SK-N-SH treated with all-trans-retinoic acid at 6 μM for 48 hours (cell line): ENCODE measurements around the gene ARFIP1.

Experiments used
- ATAC-seq: fragments of 200-7000 bp; cut with Tn5 transposase; 3 replicates; pipeline ENCODE4 v1.9.1; 2020; ENCODE audit warnings: mild to moderate bottlenecking, moderate library complexity
- ARNTL ChIP-seq: fragments of 450-650 bp; formaldehyde crosslinking; IDR thresholded peaks from 2 replicates; pipeline ENCODE4 v1.5.0; 2020; ENCODE audit warnings: low read depth, mild to moderate bottlenecking, moderate library complexity, borderline replicate concordance
- BACH2 ChIP-seq: fragments of 250-450 bp; sonication (Bioruptor Pico); IDR thresholded peaks from 2 replicates; pipeline ENCODE4 v1.9.0; 2021; ENCODE audit warnings: mild to moderate bottlenecking, borderline replicate concordance
- CREB5 ChIP-seq: fragments of 250-450 bp; sonication (Bioruptor Pico); IDR thresholded peaks from 2 replicates; pipeline ENCODE4 v1.5.1; 2020; ENCODE audit warnings: low read depth, mild to moderate bottlenecking, moderate library complexity
- CSDC2 ChIP-seq: fragments of 250-450 bp; sonication (Bioruptor Pico); IDR thresholded peaks from 2 replicates; pipeline ENCODE4 v1.5.0; 2020; ENCODE audit warnings: mild to moderate bottlenecking, moderate library complexity
- CSRNP3 ChIP-seq: fragments of 250-450 bp; sonication (Bioruptor Pico); IDR thresholded peaks from 2 replicates; pipeline ENCODE4 v1.5.1; 2021; ENCODE audit warnings: mild to moderate bottlenecking, moderate library complexity
- ESRRG ChIP-seq: fragments of 250-450 bp; sonication (Bioruptor Pico); IDR thresholded peaks from 2 replicates; pipeline ENCODE4 v1.6.1; 2021; ENCODE audit warnings: mild to moderate bottlenecking
- GLIS3 ChIP-seq: fragments of 250-450 bp; sonication (Bioruptor Pico); IDR thresholded peaks from 2 replicates; pipeline ENCODE4 v1.5.0; 2020; ENCODE audit warnings: mild to moderate bottlenecking, moderate library complexity
- ISL1 ChIP-seq: fragments of 250-450 bp; sonication (Bioruptor Pico); IDR thresholded peaks from 2 replicates; pipeline ENCODE4 v2.1.2; 2022; ENCODE audit warnings: mild to moderate bottlenecking, moderate library complexity
- OSR1 ChIP-seq: fragments of 250-450 bp; sonication (Bioruptor Pico); IDR thresholded peaks from 2 replicates; pipeline ENCODE4 v1.8.0; 2022; ENCODE audit warnings: moderate library complexity, mild to moderate bottlenecking, inconsistent platforms
- PATZ1 ChIP-seq: fragments of 250-450 bp; sonication (Bioruptor Pico); IDR thresholded peaks from 2 replicates; pipeline ENCODE4 v1.8.0; 2020; ENCODE audit warnings: mild to moderate bottlenecking, moderate library complexity, borderline replicate concordance
- POU6F1 ChIP-seq: fragments of 250-450 bp; sonication (Bioruptor Pico); IDR thresholded peaks from 2 replicates; pipeline ENCODE4 v1.8.0; 2021; ENCODE audit warnings: low read depth, mild to moderate bottlenecking, moderate library complexity, borderline replicate concordance
- PPARA ChIP-seq: fragments of 250-450 bp; sonication (Bioruptor Pico); IDR thresholded peaks from 2 replicates; pipeline ENCODE4 v1.5.0; 2020; ENCODE audit warnings: mild to moderate bottlenecking, borderline replicate concordance
- RARB ChIP-seq: fragments of 250-450 bp; sonication (Bioruptor Pico); IDR thresholded peaks from 2 replicates; pipeline ENCODE4 v1.8.0; 2021; ENCODE audit warnings: mild to moderate bottlenecking, moderate library complexity
- SNAI2 ChIP-seq: fragments of 250-450 bp; sonication (Bioruptor Pico); IDR thresholded peaks from 2 replicates; pipeline ENCODE4 v1.5.0; 2020; ENCODE audit warnings: mild to moderate bottlenecking, moderate library complexity
- TCF4 ChIP-seq: fragments of 250-450 bp; sonication (Bioruptor Pico); IDR thresholded peaks from 2 replicates; pipeline ENCODE4 v1.8.0; 2021; ENCODE audit warnings: mild to moderate bottlenecking, moderate library complexity, borderline replicate concordance
- TOX ChIP-seq: fragments of 250-450 bp; sonication (Bioruptor Pico); IDR thresholded peaks from 2 replicates; pipeline ENCODE4 v1.8.0; 2021; ENCODE audit warnings: mild to moderate bottlenecking, moderate library complexity, borderline replicate concordance
- TSHZ2 ChIP-seq: fragments of 250-450 bp; sonication (Bioruptor Pico); IDR thresholded peaks from 2 replicates; pipeline ENCODE4 v1.5.0; 2020; ENCODE audit warnings: mild to moderate bottlenecking, moderate library complexity
- ZC3H10 ChIP-seq: fragments of 250-450 bp; sonication (Bioruptor Pico); IDR thresholded peaks from 2 replicates; pipeline ENCODE4 v1.5.1; 2021; ENCODE audit warnings: mild to moderate bottlenecking, moderate library complexity
- ZFP3 ChIP-seq: fragments of 250-450 bp; sonication (Bioruptor Pico); IDR thresholded peaks from 2 replicates; pipeline ENCODE4 v1.5.0; 2020; ENCODE audit warnings: mild to moderate bottlenecking, moderate library complexity
- ZFP30 ChIP-seq: fragments of 450-650 bp; formaldehyde crosslinking; IDR thresholded peaks from 2 replicates; pipeline ENCODE4 v1.5.0; 2022; ENCODE audit warnings: mild to moderate bottlenecking, moderate library complexity
- ZNF565 ChIP-seq: fragments of 450-650 bp; formaldehyde crosslinking; conservative IDR thresholded peaks from 2 replicates; pipeline ENCODE4 v1.5.0; 2020; ENCODE audit warnings: low read depth, mild to moderate bottlenecking, moderate library complexity
- ZNF70 ChIP-seq: fragments of 450-650 bp; formaldehyde crosslinking; IDR thresholded peaks from 2 replicates; pipeline ENCODE4 v1.5.0; 2020; ENCODE audit warnings: mild to moderate bottlenecking, moderate library complexity
- ZNF8 ChIP-seq: fragments of 450-650 bp; formaldehyde crosslinking; IDR thresholded peaks from 2 replicates; pipeline ENCODE4 v1.5.0; 2020; ENCODE audit warnings: mild to moderate bottlenecking, moderate library complexity

Gene ARFIP1

GRCh38 chr4:152957437-152958171 is 177.8 kb downstream of the ARFIP1 start (continued):
- TF ChIP-seq TOX (no peak), CSRNP3 (CRISPR knock-in tag) (no peak), ZC3H10 (CRISPR knock-in tag) (no peak), GLIS3 (CRISPR knock-in tag) (no peak), CSDC2 (CRISPR knock-in tag) (no peak), ISL1 (CRISPR knock-in tag) (no peak), ARNTL (CRISPR knock-in tag) (no peak), ESRRG (CRISPR knock-in tag) (no peak), ZNF565 (no peak)

GRCh38 chr4:152959080-152959479 is 179.3 kb downstream of the ARFIP1 start:
- TF ChIP-seq BACH2 (CRISPR knock-in tag) (no peak), ZNF70 (CRISPR knock-in tag) (no peak), PPARA (CRISPR knock-in tag) (no peak), OSR1 (CRISPR knock-in tag) (no peak), GLIS3 (CRISPR knock-in tag) (no peak), POU6F1 (CRISPR knock-in tag) (no peak), PATZ1 (no peak), SNAI2 (CRISPR knock-in tag) (no peak), ZC3H10 (CRISPR knock-in tag) (no peak), ESRRG (CRISPR knock-in tag) (no peak), TCF4 (CRISPR knock-in tag) (no peak), CSDC2 (CRISPR knock-in tag) (no peak), ZFP30 (CRISPR knock-in tag) (no peak), CREB5 (CRISPR knock-in tag) (no peak), ZFP3 (CRISPR knock-in tag) (no peak), TOX (no peak), ZNF8 (CRISPR knock-in tag) (no peak)
- no peak for ATAC-seq

- TF ChIP-seq CSDC2 (CRISPR knock-in tag) = no peak
- no peak for TF ChIP-seq ZFP30 (CRISPR knock-in tag)
- TF ChIP-seq RARB (CRISPR knock-in tag) = no peak
- no peak for TF ChIP-seq ZNF70 (CRISPR knock-in tag)
- no peak for TF ChIP-seq ISL1 (CRISPR knock-in tag)
- TF ChIP-seq TSHZ2 (CRISPR knock-in tag) = no peak
- TF ChIP-seq SNAI2 (CRISPR knock-in tag) = no peak
- no peak for TF ChIP-seq PATZ1
- no peak for TF ChIP-seq OSR1 (CRISPR knock-in tag)
- no peak for TF ChIP-seq ARNTL (CRISPR knock-in tag)
Observed at GRCh38 chr4:152960082-152960481, 180.3 kb downstream of the ARFIP1 start.

More at GRCh38 chr4:152960082-152960481, 180.3 kb downstream of the ARFIP1 start:
- ATAC-seq = no peak
